BE2C (cell line): ENCODE measurements around the gene SH3TC1.
A peak's percentile ranks its signal among the peaks of the same experiment; 100 is the strongest.

Source experiments
- DNase-seq: peaks from one replicate; pipeline ENCODE4 v3.0.0-alpha.2; 2020
- H3K27me3 ChIP-seq: fragments of 250-450 bp; sonication (Bioruptor Pico); 2 replicates; pipeline ENCODE4 v1.5.1; 2020; ENCODE audit warnings: mild to moderate bottlenecking
- H3K36me3 ChIP-seq: fragments of 250-450 bp; sonication (Bioruptor Pico); 2 replicates; pipeline ENCODE4 v1.5.1; 2020; ENCODE audit warnings: mild to moderate bottlenecking
- H3K4me1 ChIP-seq: fragments of 250-450 bp; sonication (Bioruptor Pico); 2 replicates; pipeline ENCODE4 v1.5.1; 2020
- H3K4me3 ChIP-seq: 2 replicates; pipeline ENCODE4 v1.5.1; 2011; ENCODE audit warnings: low read depth, low read length
- H3K9me3 ChIP-seq: fragments of 250-450 bp; sonication (Bioruptor Pico); 2 replicates; pipeline ENCODE4 v1.5.1; 2020
- TF ChIP-seq, protein P1 (sequence below): IDR thresholded peaks from 2 replicates; pipeline ENCODE4 v1.5.1; 2012; ENCODE audit warnings: mild to moderate bottlenecking, low read depth, low read length

SH3TC1 gene

GRCh38 chr4:8198206-8198905 is 734 bp upstream of the SH3TC1 start:
- Histone ChIP-seq H3K4me3 (no peak overlapping the region), H3K4me1 (peaks cover 42% of the 10 kb centered on the region), H3K27me3 (no peaks in the 10 kb centered on the region), H3K9me3 (no peaks in the 10 kb centered on the region), H3K36me3 (no peaks in the 10 kb centered on the region)
- TF ChIP-seq, protein P1, sequence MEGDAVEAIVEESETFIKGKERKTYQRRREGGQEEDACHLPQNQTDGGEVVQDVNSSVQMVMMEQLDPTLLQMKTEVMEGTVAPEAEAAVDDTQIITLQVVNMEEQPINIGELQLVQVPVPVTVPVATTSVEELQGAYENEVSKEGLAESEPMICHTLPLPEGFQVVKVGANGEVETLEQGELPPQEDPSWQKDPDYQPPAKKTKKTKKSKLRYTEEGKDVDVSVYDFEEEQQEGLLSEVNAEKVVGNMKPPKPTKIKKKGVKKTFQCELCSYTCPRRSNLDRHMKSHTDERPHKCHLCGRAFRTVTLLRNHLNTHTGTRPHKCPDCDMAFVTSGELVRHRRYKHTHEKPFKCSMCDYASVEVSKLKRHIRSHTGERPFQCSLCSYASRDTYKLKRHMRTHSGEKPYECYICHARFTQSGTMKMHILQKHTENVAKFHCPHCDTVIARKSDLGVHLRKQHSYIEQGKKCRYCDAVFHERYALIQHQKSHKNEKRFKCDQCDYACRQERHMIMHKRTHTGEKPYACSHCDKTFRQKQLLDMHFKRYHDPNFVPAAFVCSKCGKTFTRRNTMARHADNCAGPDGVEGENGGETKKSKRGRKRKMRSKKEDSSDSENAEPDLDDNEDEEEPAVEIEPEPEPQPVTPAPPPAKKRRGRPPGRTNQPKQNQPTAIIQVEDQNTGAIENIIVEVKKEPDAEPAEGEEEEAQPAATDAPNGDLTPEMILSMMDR, result no peak
- DNase-seq, result no peak

- no peaks in the 10 kb centered on the region for H3K27me3 ChIP-seq
- H3K4me3 ChIP-seq, result peak overlapping the region; percentile 69
- TF ChIP-seq, protein P1, result no peak
- H3K9me3 ChIP-seq, result no peaks in the 10 kb centered on the region
- peaks cover 47% of the 10 kb centered on the region for H3K4me1 ChIP-seq
- no peaks in the 10 kb centered on the region for H3K36me3 ChIP-seq
- DNase-seq, result no peak
Measured at GRCh38 chr4:8199594-8200301, 658 bp downstream of the SH3TC1 start.

- DNase-seq, result peak; percentile 45
- TF ChIP-seq, protein P1, result no peak
- peaks cover 48% of the 10 kb centered on the region for H3K4me1 ChIP-seq
- H3K4me3 ChIP-seq, result peak overlapping the region; percentile 69
- no peaks in the 10 kb centered on the region for H3K9me3 ChIP-seq
- H3K27me3 ChIP-seq, result no peaks in the 10 kb centered on the region
- H3K36me3 ChIP-seq, result no peaks in the 10 kb centered on the region
Measured at GRCh38 chr4:8200302-8200975, 1.3 kb downstream of the SH3TC1 start.

DNA sequence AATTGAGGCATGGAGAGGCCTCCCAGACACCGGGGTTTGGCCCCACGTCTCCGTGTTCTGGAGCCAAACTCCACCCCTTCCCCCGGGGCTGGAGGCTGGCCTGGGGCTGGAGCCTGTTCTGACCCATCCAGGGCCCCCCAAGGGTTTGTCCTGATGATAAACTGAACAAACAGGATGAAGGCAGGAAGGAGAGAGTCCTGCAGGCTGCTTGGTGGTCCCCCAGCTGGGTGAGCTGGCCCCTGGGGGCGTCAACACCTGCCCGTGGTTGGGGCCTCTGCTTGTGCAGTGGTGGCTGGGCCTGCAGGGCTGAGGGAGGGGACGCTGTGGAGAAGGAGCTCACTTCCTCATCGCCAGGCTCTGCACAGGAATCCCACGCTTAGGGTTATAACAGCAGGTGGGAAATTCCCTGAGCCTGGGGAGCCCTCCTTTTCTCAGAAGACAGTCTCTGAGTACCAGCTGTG is 2.3 kb downstream of the SH3TC1 start:
- H3K4me3 ChIP-seq, result peak overlapping the region; percentile 69
- DNase-seq, result peak; percentile 45
- H3K27me3 ChIP-seq, result no peaks in the 10 kb centered on the region
- peaks cover 56% of the 10 kb centered on the region for H3K4me1 ChIP-seq
- TF ChIP-seq, protein P1, result no peak
- peaks cover 5% of the 10 kb centered on the region; the same call in 1 of the 2 replicates for H3K36me3 ChIP-seq
- no peaks in the 10 kb centered on the region for H3K9me3 ChIP-seq

DNA sequence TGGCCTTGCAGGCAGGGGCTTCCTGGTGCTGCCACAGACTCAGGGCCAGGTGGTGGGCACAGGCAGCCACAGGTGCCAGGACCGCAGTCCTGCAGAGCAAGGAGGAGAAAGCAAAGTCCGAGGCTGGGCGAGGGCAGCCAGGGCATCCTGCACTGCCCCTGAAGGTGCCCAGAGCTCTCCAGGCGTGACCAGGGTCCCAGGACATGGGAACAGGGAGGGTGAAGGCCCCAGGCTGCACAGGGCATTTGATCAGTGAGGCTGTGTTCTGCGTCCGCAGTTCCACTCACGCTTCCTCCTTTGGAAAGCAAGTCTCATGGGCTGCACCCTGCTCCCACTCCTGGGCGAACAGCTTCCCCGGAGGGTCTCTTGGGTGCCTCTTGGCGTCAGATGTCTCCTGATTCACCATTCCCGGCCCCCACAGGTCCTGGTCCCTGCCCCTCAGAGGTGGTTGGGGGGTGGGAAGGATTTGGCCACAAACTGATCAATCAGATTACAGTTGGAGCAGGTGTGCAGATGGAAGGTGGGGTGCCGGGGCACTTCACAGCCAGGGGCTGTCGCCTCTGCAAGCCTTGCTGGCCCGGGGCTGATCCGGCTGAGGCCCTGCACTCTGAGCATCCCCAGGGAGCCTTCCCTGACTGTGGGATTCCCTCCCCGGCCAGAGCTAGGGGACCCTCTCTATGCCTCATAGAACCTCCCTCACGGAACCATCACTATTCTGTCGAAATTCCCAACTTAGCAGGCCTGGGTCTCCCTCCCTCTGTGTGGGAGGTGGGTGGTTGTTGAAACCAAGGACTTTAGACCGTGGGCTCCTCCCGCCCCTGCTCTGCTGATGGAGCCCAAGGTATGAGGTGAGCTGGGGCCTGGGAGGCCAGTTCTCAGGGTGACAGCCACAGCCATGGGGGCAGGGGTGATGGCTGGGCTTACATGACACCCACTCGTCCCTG is 3.3 kb downstream of the SH3TC1 start:
- peak overlapping the region; percentile 13 for H3K4me3 ChIP-seq
- H3K36me3 ChIP-seq, result peaks cover 5% of the 10 kb centered on the region; the same call in 1 of the 2 replicates
- H3K4me1 ChIP-seq, result peaks cover 59% of the 10 kb centered on the region
- no peak for DNase-seq
- H3K27me3 ChIP-seq, result no peaks in the 10 kb centered on the region
- TF ChIP-seq, protein P1, result no peak
- H3K9me3 ChIP-seq, result no peaks in the 10 kb centered on the region
